ENCODE results near the gene LAMTOR1. TPM values are rescaled to one million over a fixed set of nuclear protein-coding genes. Genes with fewer than 3 reads are reported as not detected.
"Not testable (repeated sequence)": the region's sequence is repeated elsewhere in the genome, so short reads cannot be mapped to it uniquely, and the experiment has no call there.

Gene LAMTOR1
- total RNA-seq, 1 donor from 2014 or later: 79.1 TPM

GRCh38 chr11:72135891-72136683 is 33.0 kb upstream of the LAMTOR1 start:
- no peaks in the 10 kb centered on the region for H3K36me3 Mint-ChIP-seq (ENCODE audit: low read depth)
- no peaks in the 10 kb centered on the region for H3K9me3 Mint-ChIP-seq
- no peak overlapping the region for H3K4me3 Mint-ChIP-seq
- no peak for DNase-seq (ENCODE audit: low read depth, low spot score)
- TF ChIP-seq, protein P1, sequence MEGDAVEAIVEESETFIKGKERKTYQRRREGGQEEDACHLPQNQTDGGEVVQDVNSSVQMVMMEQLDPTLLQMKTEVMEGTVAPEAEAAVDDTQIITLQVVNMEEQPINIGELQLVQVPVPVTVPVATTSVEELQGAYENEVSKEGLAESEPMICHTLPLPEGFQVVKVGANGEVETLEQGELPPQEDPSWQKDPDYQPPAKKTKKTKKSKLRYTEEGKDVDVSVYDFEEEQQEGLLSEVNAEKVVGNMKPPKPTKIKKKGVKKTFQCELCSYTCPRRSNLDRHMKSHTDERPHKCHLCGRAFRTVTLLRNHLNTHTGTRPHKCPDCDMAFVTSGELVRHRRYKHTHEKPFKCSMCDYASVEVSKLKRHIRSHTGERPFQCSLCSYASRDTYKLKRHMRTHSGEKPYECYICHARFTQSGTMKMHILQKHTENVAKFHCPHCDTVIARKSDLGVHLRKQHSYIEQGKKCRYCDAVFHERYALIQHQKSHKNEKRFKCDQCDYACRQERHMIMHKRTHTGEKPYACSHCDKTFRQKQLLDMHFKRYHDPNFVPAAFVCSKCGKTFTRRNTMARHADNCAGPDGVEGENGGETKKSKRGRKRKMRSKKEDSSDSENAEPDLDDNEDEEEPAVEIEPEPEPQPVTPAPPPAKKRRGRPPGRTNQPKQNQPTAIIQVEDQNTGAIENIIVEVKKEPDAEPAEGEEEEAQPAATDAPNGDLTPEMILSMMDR (conservative IDR thresholded peaks at IDR 0.05): no peak
- H3K27ac Mint-ChIP-seq (ENCODE audit: unreplicated experiment): no peak overlapping the region
- peaks cover 37% of the 10 kb centered on the region for H3K27me3 Mint-ChIP-seq (ENCODE audit: low read depth)
- H3K4me1 Mint-ChIP-seq: no peaks in the 10 kb centered on the region

DNA sequence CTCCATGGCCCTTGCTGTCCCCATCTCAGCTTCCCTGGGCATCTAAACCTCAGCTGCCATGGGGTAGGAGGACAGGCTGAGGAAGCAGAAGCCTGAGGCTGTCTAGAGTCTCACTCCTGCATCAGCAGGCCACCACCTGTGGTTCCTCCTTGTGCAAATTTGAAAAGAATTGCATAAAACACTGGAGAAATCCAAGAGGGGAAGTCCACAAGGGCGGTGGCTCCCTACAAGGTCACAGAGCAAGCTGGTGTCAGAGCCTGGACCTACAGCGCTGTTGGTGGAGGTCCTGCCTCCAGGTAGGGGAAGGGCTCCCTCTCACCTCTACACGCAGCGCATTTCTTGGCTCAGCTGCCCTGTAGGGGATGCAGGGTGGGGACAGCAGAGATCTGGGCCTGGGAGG is 32.4 kb upstream of the LAMTOR1 start, which contains the start of gene FOLR3:
Gene FOLR3 (plus strand): TSS at position 253 of the 400 bp plus-strand sequence. CDS start 228 bp downstream, outside the sequence.
- H3K36me3 Mint-ChIP-seq (ENCODE audit: low read depth); H3K4me1 Mint-ChIP-seq; H3K27ac Mint-ChIP-seq (ENCODE audit: unreplicated experiment); H3K4me3 Mint-ChIP-seq; DNase-seq (ENCODE audit: low read depth, low spot score); H3K9me3 Mint-ChIP-seq: not testable (repeated sequence)
- H3K27me3 Mint-ChIP-seq (ENCODE audit: low read depth): peaks cover 32% of the 10 kb centered on the region

GRCh38 chr11:72132646-72133045 is 29.5 kb upstream of the LAMTOR1 start:
- H3K9me3 Mint-ChIP-seq: peaks cover 15% of the 10 kb centered on the region
- H3K27me3 Mint-ChIP-seq (ENCODE audit: low read depth): peaks cover 43% of the 10 kb centered on the region
- H3K4me1 Mint-ChIP-seq: no peaks in the 10 kb centered on the region
- H3K4me3 Mint-ChIP-seq: no peak overlapping the region
- H3K27ac Mint-ChIP-seq (ENCODE audit: unreplicated experiment): no peak overlapping the region
- peaks cover 8% of the 10 kb centered on the region for H3K36me3 Mint-ChIP-seq (ENCODE audit: low read depth)
- DNase-seq (ENCODE audit: low read depth, low spot score): no peak
- TF ChIP-seq, protein P1 (conservative IDR thresholded peaks at IDR 0.05): no peak

GRCh38 chr11:72129381-72129780 is 26.3 kb upstream of the LAMTOR1 start:
- Mint-ChIP-seq H3K4me1 (no peaks in the 10 kb centered on the region), H3K4me3 (no peak overlapping the region), H3K9me3 (peaks cover 22% of the 10 kb centered on the region), H3K36me3 (ENCODE audit: low read depth) (peaks cover 8% of the 10 kb centered on the region), H3K27me3 (ENCODE audit: low read depth) (peaks cover 47% of the 10 kb centered on the region), H3K27ac (ENCODE audit: unreplicated experiment) (no peak overlapping the region)
- DNase-seq (ENCODE audit: low read depth, low spot score): no peak
- TF ChIP-seq, protein P1 (conservative IDR thresholded peaks at IDR 0.05): no peak

DNA sequence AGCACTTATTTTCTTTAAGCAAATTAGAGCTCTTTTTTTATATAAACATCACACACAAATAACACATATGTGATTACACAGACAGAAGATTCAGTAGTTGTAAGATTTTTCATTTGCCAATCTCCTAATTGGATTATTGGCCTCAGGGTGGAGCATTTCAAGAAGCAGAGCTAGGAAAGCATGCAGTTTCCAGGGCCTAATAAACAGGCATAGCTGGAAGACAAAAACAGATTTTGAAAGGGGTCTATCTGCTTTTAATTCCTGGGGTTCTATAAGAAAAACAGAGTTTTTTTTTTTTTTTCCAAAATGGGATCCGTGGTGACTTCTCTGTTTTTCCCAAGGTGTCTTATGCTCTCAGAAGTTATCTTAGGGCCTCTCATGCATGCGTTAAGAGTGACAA is 24.8 kb upstream of the LAMTOR1 start:
- Mint-ChIP-seq H3K27me3 (ENCODE audit: low read depth) (peaks cover 44% of the 10 kb centered on the region), H3K36me3 (ENCODE audit: low read depth) (peaks cover 8% of the 10 kb centered on the region), H3K4me1 (no peaks in the 10 kb centered on the region), H3K4me3 (no peak overlapping the region), H3K9me3 (peaks cover 22% of the 10 kb centered on the region), H3K27ac (ENCODE audit: unreplicated experiment) (no peak overlapping the region)
- no peak for DNase-seq (ENCODE audit: low read depth, low spot score)
- TF ChIP-seq, protein P1 (conservative IDR thresholded peaks at IDR 0.05): no peak

DNA sequence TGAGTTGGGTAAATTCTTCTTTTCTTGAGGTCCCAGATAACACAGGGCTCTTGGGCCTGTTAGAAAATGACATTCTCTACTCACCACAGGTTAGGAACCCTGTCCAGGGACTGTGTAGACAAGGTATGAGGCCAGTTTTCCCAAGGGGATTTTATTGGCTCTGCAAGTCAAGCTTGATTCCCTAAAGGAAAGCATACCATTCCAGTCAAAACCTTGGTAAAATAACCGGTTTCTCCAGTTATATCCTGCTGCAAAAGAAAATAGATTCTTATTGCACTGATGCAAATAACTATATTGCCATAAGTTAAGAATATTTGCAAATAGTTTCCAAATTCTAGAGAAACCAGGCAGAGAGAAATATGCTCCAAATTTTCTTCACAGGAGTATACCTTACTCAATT is 22.9 kb upstream of the LAMTOR1 start:
- TF ChIP-seq, protein P1 (conservative IDR thresholded peaks at IDR 0.05): no peak
- no peak for DNase-seq (ENCODE audit: low read depth, low spot score)
- Mint-ChIP-seq H3K4me3 (no peak overlapping the region), H3K27me3 (ENCODE audit: low read depth) (peaks cover 32% of the 10 kb centered on the region), H3K27ac (ENCODE audit: unreplicated experiment) (no peak overlapping the region), H3K4me1 (no peaks in the 10 kb centered on the region), H3K9me3 (peaks cover 23% of the 10 kb centered on the region), H3K36me3 (ENCODE audit: low read depth) (peaks cover 8% of the 10 kb centered on the region)

Data from neural crest cell (in vitro differentiated cells).